Endothelial cell of umbilical vein (primary cell): ENCODE data around the gene EFNA5. TPM values are rescaled to one million over a fixed set of nuclear protein-coding genes. Genes with fewer than 3 reads are reported as not detected.

Source experiments
- BruUV-seq: library from RNA; stranded (reverse); fragments of 400-500 nt; replicated peaks from 2 replicates; lab custom pipeline; 2021; lab: Mats Ljungman, UMichigan
- CTCF ChIA-PET: fragments of 300-600, 350-600 bp; sonication (Branson Sonifier 250); formaldehyde crosslinking; loops from one replicate; lab custom pipeline; 2021; ENCODE audit warnings: antibody characterized with exemption, inconsistent platforms; lab: Charles Lee
- POLR2A ChIA-PET: fragments of 300-600, 350-600 bp; sonication (Branson Sonifier 250); formaldehyde crosslinking; loops from one replicate; lab custom pipeline; 2021; ENCODE audit warnings: antibody characterized with exemption, inconsistent platforms; lab: Charles Lee
- DNase-seq: peaks from one replicate; pipeline ENCODE4 v3.0.0-alpha.2; 2011; ENCODE audit warnings: low read depth, low spot score
- FAIRE-seq: peaks from 2 replicates; lab custom pipeline; 2011; peaks lifted over from hg19 to GRCh38; lab: Jason Lieb, UNC
- H2AFZ ChIP-seq: 2 replicates; pipeline ENCODE4 v1.6.0; 2012; ENCODE audit warnings: low read depth, low read length, control low read depth, inconsistent platforms
- H3K27ac ChIP-seq: 2 replicates; pipeline ENCODE4 v1.5.1; 2011; ENCODE audit warnings: low read depth, mild to moderate bottlenecking, control low read depth, low read length, moderate library complexity; ENCODE audit not compliant: insufficient read depth
- H3K27me3 ChIP-seq, 2 experiments: 2 replicates each; pipeline versions ENCODE4 v1.6.0 to v1.6.1; 2011; ENCODE audit warnings: low read length in 2 of 2, mixed read lengths in 1 of 2; ENCODE audit not compliant: control insufficient read depth in 2 of 2, insufficient read depth in 2 of 2
- H3K36me3 ChIP-seq, 2 experiments: 2 replicates in 1 of 2; 3 replicates in 1 of 2; pipeline ENCODE4 v1.5.1; 2011; ENCODE audit warnings: low read length in 2 of 2, mild to moderate bottlenecking in 1 of 2, moderate library complexity in 1 of 2; ENCODE audit not compliant: control insufficient read depth in 2 of 2, insufficient read depth in 2 of 2; ENCODE audit errors: extremely low read depth in 1 of 2
- H3K4me1 ChIP-seq: 3 replicates; pipeline ENCODE4 v1.5.1; 2011; ENCODE audit warnings: mild to moderate bottlenecking, low read length; ENCODE audit not compliant: control insufficient read depth, insufficient read depth; ENCODE audit errors: extremely low read depth
- H3K4me2 ChIP-seq: 2 replicates; pipeline ENCODE4 v1.6.1; 2011; ENCODE audit warnings: low read length, control low read depth, mixed read lengths; ENCODE audit not compliant: insufficient read depth
- H3K4me3 ChIP-seq, 3 experiments: fragments of 200-600 bp in 1 of 3; sonication (generic), shearing (Covaris generic) in 1 of 3; replicated peaks in 1 of 3; 2 replicates each; pipeline ENCODE4 v1.5.1; 2011 to 2016; ENCODE audit warnings: control low read depth in 3 of 3, low read length in 3 of 3, mild to moderate bottlenecking in 2 of 3, inconsistent platforms in 1 of 3, low read depth in 1 of 3, moderate library complexity in 1 of 3; ENCODE audit not compliant: insufficient read depth in 1 of 3
- H3K79me2 ChIP-seq: 2 replicates; pipeline ENCODE4 v1.6.0; 2012; ENCODE audit warnings: low read length, inconsistent platforms; ENCODE audit not compliant: control insufficient read depth, insufficient read depth
- H3K9ac ChIP-seq: replicated peaks from 2 replicates; pipeline ENCODE3; 2011; ENCODE audit warnings: low read length, control low read depth; ENCODE audit not compliant: insufficient read depth; ENCODE audit errors: extremely low read depth
- H3K9me1 ChIP-seq: replicated peaks from 3 replicates; pipeline ENCODE4 v1.6.0; 2011; ENCODE audit warnings: mild to moderate bottlenecking, low read length; ENCODE audit not compliant: control insufficient read depth, insufficient read depth; ENCODE audit errors: extremely low read depth
- H3K9me3 ChIP-seq: replicated peaks from 2 replicates; pipeline ENCODE4 v1.5.1; 2012; ENCODE audit warnings: low read length, inconsistent platforms; ENCODE audit not compliant: control insufficient read depth, insufficient read depth
- H4K20me1 ChIP-seq: replicated peaks from 2 replicates; pipeline ENCODE3; 2011; ENCODE audit warnings: mild to moderate bottlenecking, low read length; ENCODE audit not compliant: control insufficient read depth, insufficient read depth; ENCODE audit errors: extremely low read depth
- EZH2 ChIP-seq: IDR thresholded peaks from 2 replicates; pipeline ENCODE4 v1.6.1; 2012; ENCODE audit warnings: borderline replicate concordance, low read depth, mild to moderate bottlenecking, moderate library complexity, low read length, inconsistent platforms; ENCODE audit not compliant: severe bottlenecking
- FOS ChIP-seq: IDR thresholded peaks from 2 replicates; pipeline ENCODE4 v1.6.1; 2011; ENCODE audit warnings: mild to moderate bottlenecking, low read length, moderate library complexity, borderline replicate concordance; ENCODE audit not compliant: insufficient read depth
- GATA2 ChIP-seq: IDR thresholded peaks from 2 replicates; pipeline ENCODE4 v1.7.0; 2011; ENCODE audit warnings: low read depth, mild to moderate bottlenecking, moderate library complexity, mixed read lengths, low read length; ENCODE audit not compliant: insufficient read length, insufficient read depth
- JUN ChIP-seq: IDR thresholded peaks from 2 replicates; pipeline ENCODE4 v1.6.1; 2011; ENCODE audit warnings: borderline replicate concordance, low read depth; ENCODE audit not compliant: insufficient read length, insufficient read depth
- MYC ChIP-seq: IDR thresholded peaks from one replicate; pipeline ENCODE4 v1.6.1; 2011; ENCODE audit warnings: mild to moderate bottlenecking, low read depth, low read length
- POLR2A ChIP-seq: IDR thresholded peaks from 2 replicates; pipeline ENCODE4 v1.6.1; 2012; ENCODE audit warnings: low read depth, mild to moderate bottlenecking, control low read depth, low read length
- POLR2AphosphoS5 ChIP-seq: IDR thresholded peaks from 2 replicates; pipeline ENCODE4 v1.6.1; 2012; ENCODE audit warnings: low read depth, mild to moderate bottlenecking, control low read depth, low read length, moderate library complexity; ENCODE audit not compliant: insufficient read depth
- dilution Hi-C: fragments of 300-500 bp; cut with MboI; formaldehyde crosslinking; loops from one replicate; pipeline ENCODE4 v1.15.0; 2019; ENCODE audit warnings: low sequenced_read_pairs; ENCODE audit not compliant: extremely low pct_ligation_motif_present
- intact Hi-C: fragments of 100-400 bp; cut with micrococcal nuclease; formaldehyde crosslinking; loops from one replicate; pipeline ENCODE4 v1.10.0; 2022
- polyA plus RNA-seq, 4 experiments: library from polyadenylated mRNA; depleted of rRNA in 3 of 4; stranded (reverse) in 3 of 4; unstranded in 1 of 4; fragments of >200 nt; gene quantifications; 2 replicates each; pipeline versions ENCODE4 v1.2.1 to v1.2.3, GENCODE V29; 2011 to 2012; ENCODE audit warnings: missing spikeins in 1 of 4
- total RNA-seq: library from RNA; stranded (reverse); gene quantifications from 2 replicates; pipeline ENCODE4 v1.2.3, GENCODE V29; 2021
- TF ChIP-seq, protein P1 (sequence below): IDR thresholded peaks from 2 replicates; pipeline ENCODE4 v1.6.1; 2011; ENCODE audit not compliant: insufficient read depth, insufficient read length
- TF ChIP-seq, protein P2 (sequence below), 2 donors: IDR thresholded peaks; 1 replicate in 1 of 2; 2 replicates in 1 of 2; pipeline ENCODE4 v1.5.1; 2011; ENCODE audit warnings: low read length in 2 of 2, mild to moderate bottlenecking in 2 of 2, moderate library complexity in 2 of 2, control low read depth in 1 of 2, inconsistent platforms in 1 of 2, low read depth in 1 of 2; ENCODE audit not compliant: insufficient read depth in 1 of 2; ENCODE audit errors: extremely low read depth in 1 of 2

Gene EFNA5
- total and polyA plus RNA-seq, 2 donors (not counting 3 experiments of a cell fraction or from before 2014, with no cell fraction given) = 13.6 to 22.1 TPM

DNA sequence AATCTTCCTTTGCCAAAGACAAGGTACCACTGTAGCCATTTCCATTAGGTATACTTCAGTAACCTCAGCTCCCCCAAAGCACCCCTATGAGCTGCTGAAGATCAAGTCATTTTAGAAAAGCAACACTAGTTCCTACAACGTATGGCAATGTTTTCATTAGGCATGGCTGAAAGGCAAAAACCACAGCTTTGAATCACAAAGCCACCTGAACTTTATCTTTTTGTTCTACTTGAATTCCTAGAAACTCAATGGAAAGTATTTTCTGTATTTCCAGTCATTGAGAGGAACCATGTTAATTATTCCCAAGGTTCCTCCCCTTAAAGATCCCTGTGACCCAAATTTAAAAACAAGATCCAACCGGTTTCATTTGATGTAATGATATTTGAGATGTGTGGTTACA is 152.1 kb downstream of the EFNA5 start:
- Histone ChIP-seq H3K79me2 (no peaks in the 10 kb centered on the region), H3K9me3 (no peaks in the 10 kb centered on the region), H3K9me1 (no peaks in the 10 kb centered on the region), H3K27ac (no peak overlapping the region), H4K20me1 (no peaks in the 10 kb centered on the region), H3K27me3 (no peaks in the 10 kb centered on the region), H2AFZ (no peak overlapping the region), H3K4me3 (no peak overlapping the region), H3K4me1 (peaks cover 2% of the 10 kb centered on the region), H3K36me3 (no peaks in the 10 kb centered on the region), H3K4me2 (no peak overlapping the region), H3K9ac (no peak overlapping the region)
- TF ChIP-seq, protein P1, sequence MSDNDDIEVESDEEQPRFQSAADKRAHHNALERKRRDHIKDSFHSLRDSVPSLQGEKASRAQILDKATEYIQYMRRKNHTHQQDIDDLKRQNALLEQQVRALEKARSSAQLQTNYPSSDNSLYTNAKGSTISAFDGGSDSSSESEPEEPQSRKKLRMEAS = no peak
- TF ChIP-seq GATA2 = no peak
- TF ChIP-seq, protein P2, sequence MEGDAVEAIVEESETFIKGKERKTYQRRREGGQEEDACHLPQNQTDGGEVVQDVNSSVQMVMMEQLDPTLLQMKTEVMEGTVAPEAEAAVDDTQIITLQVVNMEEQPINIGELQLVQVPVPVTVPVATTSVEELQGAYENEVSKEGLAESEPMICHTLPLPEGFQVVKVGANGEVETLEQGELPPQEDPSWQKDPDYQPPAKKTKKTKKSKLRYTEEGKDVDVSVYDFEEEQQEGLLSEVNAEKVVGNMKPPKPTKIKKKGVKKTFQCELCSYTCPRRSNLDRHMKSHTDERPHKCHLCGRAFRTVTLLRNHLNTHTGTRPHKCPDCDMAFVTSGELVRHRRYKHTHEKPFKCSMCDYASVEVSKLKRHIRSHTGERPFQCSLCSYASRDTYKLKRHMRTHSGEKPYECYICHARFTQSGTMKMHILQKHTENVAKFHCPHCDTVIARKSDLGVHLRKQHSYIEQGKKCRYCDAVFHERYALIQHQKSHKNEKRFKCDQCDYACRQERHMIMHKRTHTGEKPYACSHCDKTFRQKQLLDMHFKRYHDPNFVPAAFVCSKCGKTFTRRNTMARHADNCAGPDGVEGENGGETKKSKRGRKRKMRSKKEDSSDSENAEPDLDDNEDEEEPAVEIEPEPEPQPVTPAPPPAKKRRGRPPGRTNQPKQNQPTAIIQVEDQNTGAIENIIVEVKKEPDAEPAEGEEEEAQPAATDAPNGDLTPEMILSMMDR (IDR thresholded peaks at IDR 0.05; ENCODE audit: extremely low read depth in 1 of 2, insufficient read depth in 1 of 2, low read depth in 1 of 2, low read length in 2 of 2) = no peak
- TF ChIP-seq POLR2AphosphoS5 = no peak
- no peak for TF ChIP-seq POLR2A
- no peak for TF ChIP-seq FOS
- no peak for TF ChIP-seq EZH2
- no peak for TF ChIP-seq MYC
- TF ChIP-seq JUN = no peak
- no peak for DNase-seq
- dilution Hi-C loops = no loop called here
- CTCF ChIA-PET = interaction anchor here (1.3 kb wide), 1 partner anchor 11 kb away, joined by 3 read pairs; no protein-coding TSS in a partner anchor
- no peak for FAIRE-seq
- BruUV-seq = no TSS peak
- intact Hi-C loops = no loop called here
- POLR2A ChIA-PET = no interaction called here
